CD14-positive monocyte (primary cell): Measurements from ENCODE around the gene LIPE. TPM values are rescaled to one million over a fixed set of nuclear protein-coding genes. Genes with fewer than 3 reads are reported as not detected.
A peak's percentile ranks its signal among the peaks of the same experiment; 100 is the strongest.

Experiments
- DNase-seq, 3 donors: peaks; one replicate each; pipeline ENCODE4 v3.0.0-alpha.2; 2011 to 2022
- H2AFZ ChIP-seq: 2 replicates; pipeline ENCODE4 v1.6.0; 2012; ENCODE audit warnings: mild to moderate bottlenecking, low read depth, low read length, inconsistent platforms; ENCODE audit not compliant: insufficient read depth, poor library complexity, severe bottlenecking
- H3K27ac ChIP-seq, 2 donors: 1 replicate in 1 of 2; 2 replicates in 1 of 2; pipeline ENCODE4 v1.5.1; 2012 to 2013; ENCODE audit warnings: low read length in 2 of 2, control low read depth in 1 of 2, inconsistent platforms in 1 of 2, low read depth in 1 of 2, mild to moderate bottlenecking in 1 of 2
- H3K27me3 ChIP-seq, 2 donors: one replicate each; pipeline versions ENCODE4 v1.6.0 to v1.6.1; 2011 to 2013; ENCODE audit warnings: low read length in 2 of 2; ENCODE audit not compliant: control insufficient read depth in 2 of 2, insufficient read depth in 2 of 2
- H3K36me3 ChIP-seq, 2 donors: replicated peaks in 1 of 2; 1 replicate in 1 of 2; 2 replicates in 1 of 2; pipeline versions ENCODE4 v1.5.1 to v1.6.1; 2012 to 2013; ENCODE audit warnings: low read length in 2 of 2, control low read depth in 1 of 2, inconsistent platforms in 1 of 2, mild to moderate bottlenecking in 1 of 2; ENCODE audit not compliant: insufficient read depth in 2 of 2, control insufficient read depth in 1 of 2
- H3K4me1 ChIP-seq, 2 donors: 1 replicate in 1 of 2; 2 replicates in 1 of 2; pipeline versions ENCODE4 v1.5.1 to v1.6.1; 2012 to 2013; ENCODE audit warnings: low read length in 2 of 2, control low read depth in 1 of 2, inconsistent platforms in 1 of 2, mild to moderate bottlenecking in 1 of 2, moderate library complexity in 1 of 2; ENCODE audit not compliant: insufficient read depth in 2 of 2, control insufficient read depth in 1 of 2
- H3K4me2 ChIP-seq: replicated peaks from 2 replicates; pipeline ENCODE3; 2012; ENCODE audit warnings: low read length, moderate library complexity, mild to moderate bottlenecking; ENCODE audit not compliant: poor library complexity, severe bottlenecking; ENCODE audit errors: extremely low read depth
- H3K4me3 ChIP-seq, 3 experiments: fragments of 200-600 bp in 1 of 3; sonication (generic) in 1 of 3; replicated peaks in 1 of 3; 1 replicate in 2 of 3; 2 replicates in 1 of 3; pipeline ENCODE4 v1.5.1; 2011 to 2013; ENCODE audit warnings: low read length in 3 of 3, mild to moderate bottlenecking in 3 of 3, control low read depth in 2 of 3, low read depth in 2 of 3, inconsistent platforms in 1 of 3, moderate library complexity in 1 of 3
- H3K79me2 ChIP-seq: 2 replicates; pipeline ENCODE4 v1.6.0; 2012; ENCODE audit warnings: mild to moderate bottlenecking, control low read depth, inconsistent platforms, low read length, moderate library complexity; ENCODE audit not compliant: insufficient read depth
- H3K9ac ChIP-seq: 2 replicates; pipeline ENCODE4 v1.6.0; 2017; ENCODE audit warnings: low read length, mild to moderate bottlenecking; ENCODE audit not compliant: insufficient read depth, poor library complexity, severe bottlenecking
- H3K9me3 ChIP-seq, 2 donors: replicated peaks in 1 of 2; 1 replicate in 1 of 2; 2 replicates in 1 of 2; pipeline versions ENCODE4 v1.5.1 to v1.6.1; 2012 to 2013; ENCODE audit warnings: low read length in 2 of 2, control low read depth in 1 of 2; ENCODE audit not compliant: control insufficient read depth in 1 of 2, insufficient read depth in 1 of 2
- H4K20me1 ChIP-seq: 2 replicates; pipeline ENCODE4 v1.6.0; 2012; ENCODE audit warnings: mild to moderate bottlenecking, low read length, control low read depth, moderate library complexity; ENCODE audit not compliant: insufficient read depth
- H3K27ac Mint-ChIP-seq, 7 donors: one replicate each; pipeline ENCODE4 v1.8.0; 2020; ENCODE audit warnings: mild to moderate bottlenecking in 7 of 7, mixed read lengths in 7 of 7, moderate library complexity in 6 of 7, inconsistent platforms in 2 of 7
- H3K27me3 Mint-ChIP-seq, 3 donors: one replicate each; pipeline ENCODE4 v1.8.0; 2021 to 2022; ENCODE audit warnings: low read depth in 3 of 3, mild to moderate bottlenecking in 3 of 3, mixed read lengths in 3 of 3, moderate library complexity in 3 of 3, inconsistent platforms in 1 of 3
- H3K36me3 Mint-ChIP-seq, 2 donors: one replicate each; pipeline ENCODE4 v1.8.0; 2020; ENCODE audit warnings: mixed read lengths in 2 of 2, inconsistent platforms in 1 of 2, mild to moderate bottlenecking in 1 of 2
- H3K4me1 Mint-ChIP-seq: one replicate; pipeline ENCODE4 v1.8.0; 2020; ENCODE audit warnings: mild to moderate bottlenecking, mixed read lengths
- H3K4me3 Mint-ChIP-seq, 2 donors: one replicate each; pipeline ENCODE4 v1.8.0; 2020; ENCODE audit warnings: mild to moderate bottlenecking in 2 of 2, mixed read lengths in 2 of 2, moderate library complexity in 1 of 2
- H3K9me3 Mint-ChIP-seq, 7 donors: one replicate each; pipeline ENCODE4 v1.8.0; 2020 to 2022; ENCODE audit warnings: mixed read lengths in 7 of 7, mild to moderate bottlenecking in 6 of 7, moderate library complexity in 6 of 7, inconsistent platforms in 2 of 7
- WGBS: methylation state at CpG from one replicate; pipeline ENCODE4 v1.1.5; 2013; ENCODE audit warnings: missing lambda C conversion rate; ENCODE audit not compliant: insufficient coverage; 5-methylcytosine and 5-hydroxymethylcytosine counted together
- intact Hi-C, 2 donors: fragments of 100-400 bp; cut with micrococcal nuclease; formaldehyde crosslinking; loops; one replicate each; pipeline versions ENCODE4 v1.15.0 to v1.15.1; 2023
- polyA plus RNA-seq, 3 donors: library from polyadenylated mRNA; depleted of rRNA in 1 of 3; unstranded in 2 of 3; stranded (reverse) in 1 of 3; fragments of 300-500 nt in 2 of 3; fragments of >200 nt in 1 of 3; fragmentation: Illumina TruSeq in 2 of 3; gene quantifications; 1 replicate in 2 of 3; 2 replicates in 1 of 3; pipeline ENCODE4 v1.2.3, GENCODE V29; 2012 to 2021
- TF ChIP-seq, protein P1 (sequence below): fragments of 200-600 bp; IDR thresholded peaks from one replicate; pipeline ENCODE4 v1.8.0; 2022; ENCODE audit warnings: antibody characterized with exemption, mild to moderate bottlenecking

LIPE gene
- polyA plus RNA-seq, 3 donors = 0.31 TPM; not detected in 2

DNA sequence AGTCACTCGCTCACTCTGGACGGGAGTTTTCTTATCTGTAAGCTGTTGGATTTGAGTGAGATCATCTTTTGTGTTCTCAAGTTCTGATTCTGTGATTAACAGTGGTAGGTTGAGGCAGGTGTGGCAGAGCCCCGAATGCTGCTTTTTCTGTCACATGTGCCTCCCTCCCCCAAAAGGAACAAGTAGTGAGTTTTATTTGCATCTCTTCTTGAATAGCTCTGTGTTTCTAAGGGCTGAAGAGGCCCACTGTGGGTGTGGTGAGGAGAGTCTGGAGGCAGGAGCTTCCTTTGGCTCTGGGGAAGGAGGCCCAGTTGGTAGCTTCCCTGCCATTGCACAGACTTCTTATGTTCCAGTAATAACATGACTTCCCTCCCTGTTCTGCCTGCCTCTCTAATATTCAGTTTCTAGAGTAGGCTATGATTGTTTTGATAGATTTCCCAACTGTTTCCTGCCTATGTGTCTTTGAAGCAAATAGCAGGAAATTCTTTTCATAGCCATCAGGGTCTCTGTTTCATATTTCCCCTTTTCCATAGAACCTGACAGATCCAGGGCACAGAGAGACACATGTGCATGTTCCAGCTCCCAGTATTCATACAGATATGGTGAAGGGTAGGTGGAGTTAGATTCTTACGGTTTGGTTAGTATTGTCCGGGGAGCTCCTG is 39.5 kb upstream of the LIPE start:
- peak overlapping the region in 2 of 7 donors; percentile 30 to 78 for H3K27ac Mint-ChIP-seq
- Histone ChIP-seq H3K27me3 (no peaks in the 10 kb centered on the region), H2AFZ (no peak overlapping the region), H4K20me1 (no peaks in the 10 kb centered on the region), H3K9ac (no peak overlapping the region), H3K79me2 (no peaks in the 10 kb centered on the region), H3K4me1 (peaks cover 31 to 32% of the 10 kb centered on the region in 2 donors), H3K4me3 (no peak overlapping the region), H3K9me3 (no peaks in the 10 kb centered on the region), H3K4me2 (no peak overlapping the region), H3K36me3 (no peaks in the 10 kb centered on the region), H3K27ac (no peak overlapping the region)
- no peaks in the 10 kb centered on the region for H3K9me3 Mint-ChIP-seq
- peaks cover 0 to 8% (median 4%) of the 10 kb centered on the region in 3 donors for H3K27me3 Mint-ChIP-seq
- WGBS = 53% methylated on average over 3 of the region's 5 CpGs
- intact Hi-C loops = no loop called here
- no peaks in the 10 kb centered on the region for H3K36me3 Mint-ChIP-seq
- peaks cover 40% of the 10 kb centered on the region for H3K4me1 Mint-ChIP-seq
- no peak for DNase-seq
- TF ChIP-seq, protein P1, sequence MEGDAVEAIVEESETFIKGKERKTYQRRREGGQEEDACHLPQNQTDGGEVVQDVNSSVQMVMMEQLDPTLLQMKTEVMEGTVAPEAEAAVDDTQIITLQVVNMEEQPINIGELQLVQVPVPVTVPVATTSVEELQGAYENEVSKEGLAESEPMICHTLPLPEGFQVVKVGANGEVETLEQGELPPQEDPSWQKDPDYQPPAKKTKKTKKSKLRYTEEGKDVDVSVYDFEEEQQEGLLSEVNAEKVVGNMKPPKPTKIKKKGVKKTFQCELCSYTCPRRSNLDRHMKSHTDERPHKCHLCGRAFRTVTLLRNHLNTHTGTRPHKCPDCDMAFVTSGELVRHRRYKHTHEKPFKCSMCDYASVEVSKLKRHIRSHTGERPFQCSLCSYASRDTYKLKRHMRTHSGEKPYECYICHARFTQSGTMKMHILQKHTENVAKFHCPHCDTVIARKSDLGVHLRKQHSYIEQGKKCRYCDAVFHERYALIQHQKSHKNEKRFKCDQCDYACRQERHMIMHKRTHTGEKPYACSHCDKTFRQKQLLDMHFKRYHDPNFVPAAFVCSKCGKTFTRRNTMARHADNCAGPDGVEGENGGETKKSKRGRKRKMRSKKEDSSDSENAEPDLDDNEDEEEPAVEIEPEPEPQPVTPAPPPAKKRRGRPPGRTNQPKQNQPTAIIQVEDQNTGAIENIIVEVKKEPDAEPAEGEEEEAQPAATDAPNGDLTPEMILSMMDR = no peak
- H3K4me3 Mint-ChIP-seq = no peak overlapping the region

DNA sequence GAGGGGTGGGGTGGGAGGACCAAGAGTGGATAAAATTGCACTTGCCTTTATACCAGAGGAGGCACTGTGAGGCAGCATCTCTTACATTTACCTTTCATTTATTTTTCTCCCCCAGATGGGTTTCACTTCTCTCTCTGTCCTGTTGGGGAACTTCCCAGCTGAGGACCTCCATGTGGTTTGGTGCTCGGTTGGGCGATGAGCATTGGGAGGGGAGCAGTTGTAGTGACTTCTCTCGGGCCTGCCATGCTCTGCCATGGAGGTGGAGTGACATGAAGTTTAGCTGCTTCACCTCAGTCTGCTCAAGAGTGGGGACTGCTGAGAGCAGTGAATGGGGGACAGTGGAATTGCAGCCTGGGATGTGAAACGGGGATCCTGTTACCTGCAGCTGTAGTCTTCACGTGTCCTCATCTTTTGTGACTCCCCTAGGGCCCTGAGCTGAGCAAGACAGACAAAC is 38.7 kb upstream of the LIPE start:
- H3K4me1 ChIP-seq = peaks cover 31 to 32% of the 10 kb centered on the region in 2 donors

More for the DNA sequence above, 38.7 kb upstream of the LIPE start:
- no peaks in the 10 kb centered on the region for H3K36me3 Mint-ChIP-seq
- DNase-seq = peak in 1 of 3 donors; percentile 31
- no peak overlapping the region for H3K27ac ChIP-seq
- H3K4me3 ChIP-seq = no peak overlapping the region
- intact Hi-C loops = no loop called here
- no peaks in the 10 kb centered on the region for H3K36me3 ChIP-seq
- no peaks in the 10 kb centered on the region for H3K9me3 ChIP-seq
- H3K27ac Mint-ChIP-seq = no peak overlapping the region
- H3K9ac ChIP-seq = no peak overlapping the region
- WGBS = 36% methylated on average over 5 of the region's 5 CpGs
- no peaks in the 10 kb centered on the region for H3K79me2 ChIP-seq
- H3K4me1 Mint-ChIP-seq = peaks cover 40% of the 10 kb centered on the region
- no peaks in the 10 kb centered on the region for H4K20me1 ChIP-seq
- H2AFZ ChIP-seq = no peak overlapping the region
- no peak overlapping the region for H3K4me2 ChIP-seq
- H3K27me3 ChIP-seq = no peaks in the 10 kb centered on the region
- peaks cover 0 to 5% (median 3%) of the 10 kb centered on the region in 3 donors for H3K27me3 Mint-ChIP-seq
- H3K4me3 Mint-ChIP-seq = no peak overlapping the region
- no peaks in the 10 kb centered on the region for H3K9me3 Mint-ChIP-seq
- TF ChIP-seq, protein P1 = no peak
